Ishikawa (cell line): ENCODE measurements around the gene CYP2D6.

Experiments
- CEBPB ChIP-seq: IDR thresholded peaks from 2 replicates; pipeline ENCODE4 v1.6.1; 2012
- CREB1 ChIP-seq: IDR thresholded peaks from 2 replicates; pipeline ENCODE4 v1.6.1; 2012; ENCODE audit warnings: low read depth
- EGR1 ChIP-seq: IDR thresholded peaks from 2 replicates; pipeline ENCODE4 v1.6.1; 2012
- EP300 ChIP-seq: IDR thresholded peaks from 2 replicates; pipeline ENCODE4 v1.6.1; 2012; ENCODE audit warnings: borderline replicate concordance
- FOXM1 ChIP-seq: IDR thresholded peaks from 2 replicates; pipeline ENCODE4 v1.6.1; 2012; ENCODE audit warnings: low read depth, borderline replicate concordance
- MAX ChIP-seq: IDR thresholded peaks from 2 replicates; pipeline ENCODE4 v1.6.1; 2012
- NFIC ChIP-seq: IDR thresholded peaks from 2 replicates; pipeline ENCODE4 v1.6.1; 2012
- RAD21 ChIP-seq: IDR thresholded peaks from 2 replicates; pipeline ENCODE4 v1.6.1; 2012; ENCODE audit warnings: low read depth
- REST ChIP-seq: IDR thresholded peaks from 2 replicates; pipeline ENCODE4 v1.6.1; 2012; ENCODE audit warnings: low read depth, mild to moderate bottlenecking
- TAF1 ChIP-seq: IDR thresholded peaks from 2 replicates; pipeline ENCODE4 v1.6.1; 2012; ENCODE audit warnings: low read depth, mild to moderate bottlenecking
- TCF12 ChIP-seq: IDR thresholded peaks from 2 replicates; pipeline ENCODE4 v1.6.1; 2012; ENCODE audit warnings: low read depth
- TEAD4 ChIP-seq: IDR thresholded peaks from 2 replicates; pipeline ENCODE4 v1.6.1; 2012
- USF1 ChIP-seq: IDR thresholded peaks from 2 replicates; pipeline ENCODE4 v1.6.1; 2012
- YY1 ChIP-seq: IDR thresholded peaks from 2 replicates; pipeline ENCODE4 v1.6.1; 2012; ENCODE audit warnings: low read depth
- ZBTB7A ChIP-seq: IDR thresholded peaks from 2 replicates; pipeline ENCODE4 v1.6.1; 2012; ENCODE audit warnings: low read depth

The CYP2D6 gene

GRCh38 chr22:42086051-42086450 is 44.6 kb downstream of the CYP2D6 start:
- TF ChIP-seq MAX (no peak), ZBTB7A (no peak), YY1 (no peak), TCF12 (no peak), CREB1 (no peak), USF1 (no peak), EGR1 (no peak), RAD21 (no peak), TAF1 (no peak), NFIC (no peak), REST (no peak), CEBPB (no peak), FOXM1 (no peak), EP300 (no peak)

- no peak for TF ChIP-seq TCF12
- TF ChIP-seq TEAD4: no peak
- no peak for TF ChIP-seq EGR1
- TF ChIP-seq CEBPB: no peak
Measured at GRCh38 chr22:42084874-42085273, 45.7 kb downstream of the CYP2D6 start.

- TF ChIP-seq NFIC (no peak), TCF12 (no peak), YY1 (no peak), RAD21 (no peak)
Measured at GRCh38 chr22:42083119-42083518, 47.5 kb downstream of the CYP2D6 start.

GRCh38 chr22:42080287-42080686 is 50.3 kb downstream of the CYP2D6 start:
- no peak for TF ChIP-seq TCF12
- no peak for TF ChIP-seq MAX
- TF ChIP-seq TAF1: no peak
- no peak for TF ChIP-seq RAD21

GRCh38 chr22:42079319-42080251 is 51.0 kb downstream of the CYP2D6 start, which contains the start of gene SMDT1:
Gene SMDT1, plus strand, starts transcription at chr22:42079700. Its CDS starts 69 bp downstream, at chr22:42079769.
- TF ChIP-seq CREB1: peak; percentile 68
- TF ChIP-seq MAX: peak; percentile 88
- TF ChIP-seq TEAD4: peak; percentile 30; the same call in 1 of the 2 replicates
- TF ChIP-seq USF1: peak; percentile 65
- no peak for TF ChIP-seq REST
- TF ChIP-seq TAF1: peak; percentile 99
- peak; percentile 96 for TF ChIP-seq YY1
- no peak for TF ChIP-seq NFIC
